ENCODE measurements around the gene HBS1L.
A peak's percentile ranks its signal among the peaks of the same experiment; 100 is the strongest.

HBS1L gene

DNA sequence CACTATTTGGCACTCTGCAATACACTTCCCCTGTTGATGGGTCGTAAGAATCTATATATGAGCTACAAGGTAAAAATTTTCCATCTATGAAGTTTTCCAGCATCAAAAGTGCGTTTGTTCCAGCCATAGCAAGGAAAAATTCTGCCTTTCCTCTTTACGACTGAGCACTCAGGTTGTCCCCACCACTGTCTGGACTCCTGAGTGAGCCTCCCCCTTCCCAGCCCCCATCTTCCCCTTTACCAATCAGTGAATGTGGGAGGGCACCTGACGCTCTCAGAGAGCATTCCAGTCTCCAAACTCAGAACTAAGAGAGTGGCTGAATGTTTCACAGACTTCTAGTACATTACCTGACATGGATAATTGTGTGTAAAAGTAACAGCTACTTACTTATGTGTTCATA lies 104.7 kb downstream of the HBS1L start, which contains the start of gene ALDH8A1:
ALDH8A1 (minus strand) TSS at position 175 of the 400 bp plus-strand sequence; CDS start at position 127, 48 bp downstream.
- DNase-seq (ENCODE audit: low read depth in 2 of 2), result no peak

DNA sequence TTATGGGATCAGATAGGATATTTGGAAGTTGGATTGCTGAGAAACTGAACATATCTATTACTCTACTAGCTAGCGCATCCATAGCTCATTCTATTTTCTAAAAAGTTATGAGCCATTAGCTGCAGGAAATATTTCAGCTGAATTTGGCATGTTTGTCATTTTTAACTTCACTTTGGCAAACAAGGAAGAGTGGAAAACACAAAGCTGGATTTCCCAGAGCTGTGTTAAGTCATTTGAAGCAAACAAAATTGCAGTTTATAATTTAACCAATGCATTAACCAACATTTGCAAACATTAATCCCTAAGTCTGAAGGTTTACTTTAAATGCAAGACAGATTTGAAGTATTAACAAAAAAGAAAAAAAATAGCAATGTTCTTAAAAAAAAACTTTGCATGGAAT lies 105.9 kb downstream of the HBS1L start:
- no peak for DNase-seq (ENCODE audit: low read depth in 2 of 2)

DNA sequence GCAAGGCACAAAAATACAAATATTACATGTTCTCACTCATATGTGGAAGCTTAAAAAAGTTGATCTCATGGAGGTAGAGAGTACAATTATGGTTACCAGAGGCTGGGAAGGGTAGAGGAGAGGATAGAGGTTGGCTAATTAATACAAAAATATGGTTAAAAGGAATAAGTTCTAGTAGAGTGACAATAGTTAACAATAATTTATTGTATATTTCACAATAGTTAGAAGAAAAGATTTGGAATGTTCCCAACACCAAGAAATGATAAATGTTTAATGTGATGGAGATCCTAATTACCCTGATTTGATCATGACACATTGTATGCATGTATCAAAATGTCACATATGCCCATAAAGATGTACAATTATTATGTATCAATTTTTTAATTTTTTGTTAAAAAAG lies 106.5 kb downstream of the HBS1L start:
- no peak for DNase-seq (ENCODE audit: low read depth in 2 of 2)

GRCh38 chr6:134945045-134945444 lies 109.6 kb downstream of the HBS1L start:
- DNase-seq (ENCODE audit: low read depth in 2 of 2), result no peak

- DNase-seq (ENCODE audit: low read depth in 2 of 2), result no peak
These were observed 111.0 kb downstream of the HBS1L start for GRCh38 chr6:134943522-134944111.

- peak in 1 of 2 donors; percentile 7 for DNase-seq (ENCODE audit: low read depth in 2 of 2)
These were observed 115.7 kb downstream of the HBS1L start for GRCh38 chr6:134938896-134939295.

DNA sequence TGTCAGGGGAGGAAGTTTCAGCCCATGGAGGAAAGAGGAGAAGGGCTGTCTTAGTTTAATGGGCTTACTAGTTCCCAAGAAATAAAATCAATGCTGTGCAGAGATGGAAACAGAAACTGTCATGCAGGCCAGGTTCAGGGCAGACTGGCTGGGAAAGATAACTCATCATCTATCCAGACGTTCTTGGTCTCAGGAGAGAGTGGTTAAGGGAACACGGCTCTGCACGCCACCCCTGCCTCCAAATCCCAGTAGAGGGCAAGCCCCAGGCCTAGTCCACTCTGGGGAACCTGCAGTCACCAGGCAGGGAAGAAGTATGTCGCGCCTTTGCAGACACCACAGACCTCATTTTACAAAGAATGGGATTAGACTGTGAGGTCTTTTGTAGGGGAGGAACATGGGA lies 117.2 kb downstream of the HBS1L start:
- no peak for DNase-seq (ENCODE audit: low read depth in 2 of 2)

DNA sequence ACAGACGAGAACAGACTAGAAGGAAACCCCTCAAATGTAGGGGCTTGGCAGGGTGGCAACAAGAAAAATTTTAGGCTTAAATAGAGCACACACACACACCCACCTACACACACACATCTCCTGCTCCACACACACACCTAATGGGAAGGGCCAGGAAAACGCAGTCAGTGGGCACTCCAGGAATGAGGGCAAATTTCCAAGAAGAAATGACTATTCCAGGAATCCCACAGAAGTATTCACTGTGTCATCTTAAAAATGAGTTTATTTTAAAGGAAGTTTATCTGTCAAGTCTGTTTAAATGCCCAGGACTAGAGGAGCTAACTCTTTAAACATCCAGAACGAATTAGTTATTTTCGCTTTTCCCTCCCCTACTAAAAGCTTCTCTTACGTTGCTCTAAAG lies 117.7 kb downstream of the HBS1L start:
- no peak for DNase-seq (ENCODE audit: low read depth in 2 of 2)

- DNase-seq (ENCODE audit: low read depth in 2 of 2), result no peak
These were observed 118.1 kb downstream of the HBS1L start for GRCh38 chr6:134936476-134936875.

DNA sequence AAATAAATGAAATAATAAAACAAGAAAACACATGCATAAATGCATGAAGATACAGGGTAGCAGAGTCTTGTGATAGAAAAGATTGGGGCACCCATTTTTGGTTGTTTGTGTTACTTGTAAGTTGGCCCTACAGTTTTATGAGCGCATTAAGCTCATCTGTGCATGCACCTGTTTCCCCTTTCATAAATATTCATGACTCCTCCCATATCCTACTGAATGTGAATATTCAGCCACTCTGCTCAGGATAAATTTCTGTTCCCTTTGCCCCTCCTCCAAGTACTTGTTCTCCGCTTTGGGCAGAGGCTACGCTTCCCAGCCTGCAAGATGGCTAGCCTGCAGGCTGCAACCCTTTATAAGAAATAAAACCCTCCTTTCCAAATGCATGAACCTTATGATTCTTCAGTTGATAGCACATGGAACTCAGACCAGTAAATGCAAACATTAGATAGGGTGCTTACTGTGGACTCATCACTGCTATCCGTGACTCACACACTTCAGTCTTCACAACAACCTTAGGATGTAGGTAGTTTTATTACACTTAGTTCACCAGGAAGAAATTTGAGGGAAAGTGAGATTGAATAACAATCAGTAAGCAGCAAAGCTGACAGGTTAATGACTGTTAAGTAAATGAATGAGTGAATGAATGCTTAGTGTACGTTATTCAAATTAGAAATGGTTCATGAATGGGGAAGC lies 119.7 kb downstream of the HBS1L start:
- no peak for DNase-seq (ENCODE audit: low read depth in 2 of 2)

DNA sequence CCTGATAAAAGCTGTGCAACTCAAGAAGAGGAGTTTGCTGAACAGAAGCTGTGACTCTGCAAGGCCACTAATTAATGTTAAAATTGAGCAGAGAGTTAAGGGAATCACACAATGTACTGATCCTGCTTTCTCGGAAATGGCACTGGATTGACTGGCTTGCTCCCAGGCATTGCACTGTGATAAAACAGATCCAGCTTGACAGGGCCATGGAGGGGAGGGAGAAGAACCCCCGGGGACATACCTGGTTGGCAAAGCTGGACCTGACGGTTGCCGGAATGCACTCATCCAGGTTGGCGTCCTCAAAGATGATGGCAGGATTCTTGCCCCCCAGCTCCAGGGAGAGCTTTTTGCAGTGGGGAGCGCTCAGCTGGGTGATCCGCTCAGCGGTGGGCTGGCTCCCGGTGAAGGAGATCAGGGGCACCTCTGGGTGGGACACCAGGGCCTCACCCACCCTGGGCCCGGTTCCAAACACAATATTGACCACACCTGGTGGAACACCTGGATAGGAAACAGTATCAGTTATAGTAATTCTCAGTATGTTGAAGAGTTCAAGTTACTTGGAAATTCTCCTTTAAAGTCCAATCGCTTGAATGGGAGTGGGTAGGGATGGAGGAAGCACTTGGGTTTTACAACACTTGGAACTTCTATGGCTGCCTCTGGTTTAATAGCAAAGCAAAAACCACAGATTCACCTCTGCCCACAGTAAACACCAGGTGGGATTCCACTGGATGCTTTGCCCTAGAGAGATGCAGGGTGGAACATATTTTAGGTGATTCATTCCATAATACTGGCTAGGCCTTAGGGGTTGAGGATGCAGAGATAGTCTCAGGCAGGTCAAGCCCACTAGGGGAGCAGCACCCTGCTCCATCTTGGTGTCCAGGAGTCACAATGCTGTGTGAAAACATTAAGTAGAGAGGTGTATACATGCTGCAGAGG lies 121.8 kb downstream of the HBS1L start:
- no peak for DNase-seq (ENCODE audit: low read depth in 2 of 2)

DNA sequence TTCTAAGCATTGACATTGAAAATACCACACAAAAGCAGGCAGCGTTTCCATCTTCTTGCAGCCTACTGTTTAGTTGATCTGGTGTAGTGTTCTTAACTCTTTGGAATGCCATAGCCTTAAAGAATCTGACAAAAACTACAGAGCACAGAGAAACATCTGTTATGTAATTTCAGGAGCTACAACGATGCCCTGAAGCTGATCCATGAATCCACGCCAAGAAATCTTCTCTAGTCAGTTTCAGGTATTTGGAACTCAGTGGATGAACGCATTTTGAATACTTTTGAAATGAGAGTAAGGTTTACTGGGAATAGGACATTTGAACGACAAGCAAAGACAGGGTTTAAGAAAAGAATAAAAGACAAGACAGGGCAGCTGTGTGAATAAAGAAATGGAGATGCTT lies 122.5 kb downstream of the HBS1L start:
- no peak for DNase-seq (ENCODE audit: low read depth in 2 of 2)

GRCh38 chr6:134930463-134930862 lies 124.2 kb downstream of the HBS1L start:
- DNase-seq (ENCODE audit: low read depth in 2 of 2), result no peak

GRCh38 chr6:134928151-134928900 lies 126.3 kb downstream of the HBS1L start:
- DNase-seq (ENCODE audit: low read depth in 2 of 2), result no peak

- no peak for DNase-seq (ENCODE audit: low read depth in 2 of 2)
These were observed 128.8 kb downstream of the HBS1L start for GRCh38 chr6:134925800-134926199.

DNA sequence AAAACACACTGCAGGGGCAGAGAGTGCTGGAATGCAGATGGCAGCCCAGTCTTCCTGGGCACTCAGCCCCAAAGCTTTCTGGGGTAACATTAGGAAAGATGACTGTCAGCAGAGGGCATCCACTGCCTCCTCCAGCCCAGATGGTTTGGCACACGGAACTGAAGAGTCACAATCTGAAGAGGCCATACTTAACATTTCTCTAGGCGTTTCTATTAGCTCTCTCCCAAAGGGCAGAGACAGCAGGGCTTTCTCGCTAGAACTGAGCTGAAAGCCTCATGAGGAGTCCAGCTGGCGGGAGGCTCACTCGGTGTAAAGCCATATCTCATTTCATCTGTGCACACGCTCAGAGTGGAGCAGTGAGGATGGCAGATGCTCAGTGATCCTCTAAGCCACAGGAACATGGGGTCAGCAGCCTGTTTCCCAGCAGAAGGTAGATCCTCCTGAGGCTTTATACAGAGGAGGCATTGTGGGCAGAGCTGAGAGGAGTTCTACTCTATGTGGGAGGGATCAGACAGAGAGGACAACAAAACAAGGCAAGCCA lies 132.8 kb downstream of the HBS1L start:
- DNase-seq (ENCODE audit: low read depth in 2 of 2), result no peak

DNA sequence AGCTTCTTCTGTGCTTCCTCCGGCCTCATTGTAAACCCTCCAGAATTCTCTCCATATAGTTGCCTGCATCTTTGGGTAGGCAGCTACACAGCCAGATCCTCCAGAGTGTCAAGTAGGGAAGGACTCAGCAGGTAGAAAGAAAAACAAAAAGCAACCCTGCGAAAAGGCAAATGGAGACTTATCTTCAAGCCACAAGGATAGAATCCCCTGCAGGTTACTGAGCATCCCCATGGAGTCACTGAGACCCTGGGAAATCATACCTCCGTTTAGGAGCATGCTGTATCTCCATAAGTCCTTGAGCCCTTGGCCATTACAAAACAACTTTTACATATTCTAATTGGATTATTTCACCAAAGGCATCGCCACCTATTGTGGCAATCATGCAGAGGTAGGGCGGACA lies 133.3 kb downstream of the HBS1L start:
- no peak for DNase-seq (ENCODE audit: low read depth in 2 of 2)

DNA sequence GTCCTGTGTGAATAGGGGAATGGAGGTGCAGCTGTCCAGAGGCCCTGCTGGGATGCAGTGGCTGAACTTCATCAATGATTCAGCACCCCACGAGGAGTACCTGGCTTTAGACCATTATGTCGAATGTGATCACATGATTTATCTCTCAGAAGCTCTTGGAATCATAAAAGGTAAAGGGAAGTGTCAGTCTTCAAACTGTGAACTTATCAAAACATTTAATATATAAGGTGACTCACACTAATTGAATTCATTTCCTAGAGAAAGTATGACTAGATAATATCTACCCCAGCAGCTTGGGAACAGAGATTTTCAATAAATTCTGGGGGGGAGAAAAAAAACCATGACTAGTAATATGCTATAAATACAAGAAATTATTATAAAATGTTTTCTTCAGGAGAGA lies 134.2 kb downstream of the HBS1L start:
- DNase-seq (ENCODE audit: low read depth in 2 of 2), result no peak

GRCh38 chr6:134918418-134918961 lies 136.1 kb downstream of the HBS1L start:
- DNase-seq (ENCODE audit: low read depth in 2 of 2), result no peak

DNA sequence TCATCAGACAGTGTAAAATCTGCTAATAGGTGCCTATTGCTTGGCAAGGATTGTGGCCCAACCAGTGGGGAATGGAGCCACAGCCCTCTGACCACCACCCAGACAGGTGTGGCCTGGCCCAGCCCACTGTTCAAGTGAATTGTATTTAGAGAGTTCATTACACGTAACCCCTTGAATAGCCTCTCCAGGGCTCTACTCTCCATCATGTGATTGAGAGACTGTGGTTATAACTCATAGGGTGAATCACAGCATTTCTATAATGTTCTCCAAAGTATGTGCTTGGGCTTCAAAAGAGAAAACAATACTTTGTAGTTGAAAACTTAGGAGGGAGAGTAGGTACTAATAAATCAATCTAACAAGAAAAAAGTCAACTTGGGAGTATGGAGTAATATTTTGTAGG lies 143.1 kb downstream of the HBS1L start:
- DNase-seq (ENCODE audit: low read depth in 2 of 2), result no peak

- DNase-seq (ENCODE audit: low read depth in 2 of 2), result no peak
These were observed 144.1 kb downstream of the HBS1L start for GRCh38 chr6:134910593-134910935.

Data from stimulated activated CD8-positive, alpha-beta memory T cell treated with anti-CD3 and anti-CD28 coated beads, Interleukin-7, amount 100 ng/mL, for 1 hour (primary cell).